ENCODE results near the gene DMWD.

DMWD gene

DNA sequence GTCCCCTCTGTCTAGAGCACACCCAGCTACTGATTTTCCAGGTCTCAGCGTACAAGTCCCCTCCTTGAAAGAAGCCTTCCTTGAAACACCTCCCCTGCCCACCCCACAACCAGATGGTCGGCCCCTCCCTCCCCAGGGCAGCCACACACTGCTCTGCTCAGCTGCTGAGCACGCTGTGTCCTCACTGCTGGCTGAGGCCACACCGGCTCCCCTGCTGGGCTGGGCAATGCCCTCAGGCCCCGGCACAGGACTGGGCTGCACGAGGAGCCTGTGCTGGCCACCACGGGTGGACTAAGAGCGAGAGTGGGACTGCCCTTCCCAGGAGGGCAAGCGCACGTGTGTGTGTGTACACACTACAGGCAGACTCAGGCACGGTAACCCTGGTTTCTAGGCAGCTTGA, 34.3 kb upstream of the DMWD start:
- TF ChIP-seq, protein P1, sequence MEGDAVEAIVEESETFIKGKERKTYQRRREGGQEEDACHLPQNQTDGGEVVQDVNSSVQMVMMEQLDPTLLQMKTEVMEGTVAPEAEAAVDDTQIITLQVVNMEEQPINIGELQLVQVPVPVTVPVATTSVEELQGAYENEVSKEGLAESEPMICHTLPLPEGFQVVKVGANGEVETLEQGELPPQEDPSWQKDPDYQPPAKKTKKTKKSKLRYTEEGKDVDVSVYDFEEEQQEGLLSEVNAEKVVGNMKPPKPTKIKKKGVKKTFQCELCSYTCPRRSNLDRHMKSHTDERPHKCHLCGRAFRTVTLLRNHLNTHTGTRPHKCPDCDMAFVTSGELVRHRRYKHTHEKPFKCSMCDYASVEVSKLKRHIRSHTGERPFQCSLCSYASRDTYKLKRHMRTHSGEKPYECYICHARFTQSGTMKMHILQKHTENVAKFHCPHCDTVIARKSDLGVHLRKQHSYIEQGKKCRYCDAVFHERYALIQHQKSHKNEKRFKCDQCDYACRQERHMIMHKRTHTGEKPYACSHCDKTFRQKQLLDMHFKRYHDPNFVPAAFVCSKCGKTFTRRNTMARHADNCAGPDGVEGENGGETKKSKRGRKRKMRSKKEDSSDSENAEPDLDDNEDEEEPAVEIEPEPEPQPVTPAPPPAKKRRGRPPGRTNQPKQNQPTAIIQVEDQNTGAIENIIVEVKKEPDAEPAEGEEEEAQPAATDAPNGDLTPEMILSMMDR (IDR thresholded peaks at IDR 0.05; ENCODE audit: extremely low read depth, insufficient read depth, missing control alignments) = no peak
- in situ Hi-C loops (cut with MboI; ENCODE audit: low pct_unique_long_range_greater_than_20kb, low sequenced_read_pairs, unreplicated experiment) = no loop called here
- no peak for DNase-seq (ENCODE audit: low spot score)

DNA sequence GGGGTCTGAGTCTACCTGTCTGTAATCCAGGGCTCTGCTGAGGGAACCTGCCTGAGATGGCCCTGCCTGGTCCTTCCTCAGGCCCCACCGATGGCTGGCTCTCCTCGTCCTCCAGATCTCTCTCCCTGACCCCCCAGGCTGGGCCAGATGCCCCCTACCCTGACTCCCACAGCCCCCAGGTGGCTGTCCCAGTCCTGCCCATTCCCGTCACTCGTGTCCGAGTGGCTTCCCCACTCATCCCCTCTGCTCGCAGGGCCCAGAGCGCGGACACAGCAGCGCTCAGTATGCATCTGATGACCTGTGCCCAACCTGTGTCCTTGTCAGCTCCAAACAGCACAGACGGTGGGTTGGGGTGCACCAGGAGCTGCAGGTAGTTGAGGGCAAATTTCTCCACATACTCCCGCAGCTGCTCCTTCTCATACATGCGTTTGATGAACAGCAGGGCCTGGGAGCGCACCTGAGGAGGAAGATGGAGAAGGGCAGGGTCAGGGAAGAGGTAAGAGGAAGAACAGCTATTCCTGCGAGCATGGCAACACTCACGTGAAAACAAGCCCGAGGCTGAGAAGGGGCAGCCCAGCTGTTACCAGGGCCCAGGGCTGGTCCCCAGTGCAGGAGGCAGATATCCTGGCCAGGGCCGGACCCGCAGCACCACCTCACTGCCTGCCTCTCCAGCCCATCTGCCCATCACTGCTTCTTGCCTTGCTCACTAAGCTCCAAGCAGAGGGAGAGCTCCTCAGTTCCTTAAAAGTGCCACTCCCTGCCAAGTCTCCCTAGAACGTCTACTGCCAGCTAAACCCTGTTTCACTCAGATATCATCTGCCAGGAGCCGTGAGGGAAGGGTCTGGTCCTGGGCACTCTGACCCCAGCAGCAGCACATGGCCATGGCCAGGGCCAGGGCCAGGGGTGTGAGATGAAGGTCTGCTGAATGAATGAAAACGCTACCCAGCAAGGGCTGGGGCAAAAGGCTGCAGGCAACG, 33.6 kb upstream of the DMWD start:
- TF ChIP-seq, protein P1 (IDR thresholded peaks at IDR 0.05; ENCODE audit: extremely low read depth, insufficient read depth, missing control alignments) = no peak
- in situ Hi-C loops (cut with MboI; ENCODE audit: low pct_unique_long_range_greater_than_20kb, low sequenced_read_pairs, unreplicated experiment) = no loop called here
- DNase-seq (ENCODE audit: low spot score) = no peak

DNA sequence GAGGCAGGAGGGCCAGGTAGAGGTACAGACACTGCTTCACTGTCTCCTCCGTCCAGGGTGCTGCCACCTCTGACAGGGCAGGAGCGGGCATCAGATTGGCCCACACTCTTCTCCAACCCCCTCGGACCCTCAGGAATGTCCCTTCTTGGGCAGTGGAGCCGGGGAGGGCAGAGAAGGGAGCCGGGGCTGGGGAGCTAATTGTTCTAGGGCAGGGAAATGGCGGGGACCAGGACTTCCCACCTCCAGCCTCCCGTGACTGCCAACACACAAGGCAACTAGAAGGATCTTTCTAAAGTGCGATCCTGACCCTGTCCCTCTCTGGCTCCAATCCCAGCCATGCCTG, 32.6 kb upstream of the DMWD start:
- TF ChIP-seq, protein P1 (IDR thresholded peaks at IDR 0.05; ENCODE audit: extremely low read depth, insufficient read depth, missing control alignments) = no peak
- in situ Hi-C loops (cut with MboI; ENCODE audit: low pct_unique_long_range_greater_than_20kb, low sequenced_read_pairs, unreplicated experiment) = no loop called here
- no peak for DNase-seq (ENCODE audit: low spot score)

DNA sequence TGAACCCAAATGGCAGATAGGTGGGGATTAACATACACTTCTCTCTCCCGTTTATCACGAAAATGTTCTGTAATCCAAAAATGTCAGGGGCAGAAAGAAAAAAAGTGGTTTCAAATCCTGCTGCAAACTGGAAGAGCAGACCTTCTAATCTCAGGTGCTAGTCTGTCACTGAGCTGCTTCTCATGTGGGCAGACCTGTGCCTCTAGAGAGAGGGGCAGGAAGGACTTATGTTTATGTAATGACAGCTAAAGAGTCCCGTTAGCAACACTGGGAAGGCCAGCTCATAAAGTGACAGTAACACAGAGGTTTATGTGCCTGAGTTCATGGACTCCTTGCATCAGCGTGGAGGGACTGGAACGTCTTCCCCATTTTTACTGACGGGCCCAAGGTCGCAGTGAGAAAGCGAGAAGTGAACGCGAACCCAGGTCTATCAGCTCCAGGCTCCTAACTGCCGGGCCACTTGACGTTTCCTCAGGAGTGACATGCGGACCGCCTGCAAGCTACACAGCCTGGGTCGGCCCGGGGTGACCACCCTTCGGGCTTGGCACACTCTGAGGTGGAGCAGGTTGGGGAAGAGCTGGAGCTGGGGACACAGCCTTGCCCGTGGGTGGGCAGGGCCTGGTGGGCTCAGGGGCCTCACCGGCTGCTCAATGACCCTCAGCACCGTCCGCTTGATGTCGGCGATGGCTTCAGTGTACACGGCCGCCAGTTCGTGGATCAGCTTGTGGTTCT, 32.1 kb upstream of the DMWD start:
- DNase-seq (ENCODE audit: low spot score) = no peak
- in situ Hi-C loops (cut with MboI; ENCODE audit: low pct_unique_long_range_greater_than_20kb, low sequenced_read_pairs, unreplicated experiment) = no loop called here
- TF ChIP-seq, protein P1 (IDR thresholded peaks at IDR 0.05; ENCODE audit: extremely low read depth, insufficient read depth, missing control alignments) = no peak

DNA sequence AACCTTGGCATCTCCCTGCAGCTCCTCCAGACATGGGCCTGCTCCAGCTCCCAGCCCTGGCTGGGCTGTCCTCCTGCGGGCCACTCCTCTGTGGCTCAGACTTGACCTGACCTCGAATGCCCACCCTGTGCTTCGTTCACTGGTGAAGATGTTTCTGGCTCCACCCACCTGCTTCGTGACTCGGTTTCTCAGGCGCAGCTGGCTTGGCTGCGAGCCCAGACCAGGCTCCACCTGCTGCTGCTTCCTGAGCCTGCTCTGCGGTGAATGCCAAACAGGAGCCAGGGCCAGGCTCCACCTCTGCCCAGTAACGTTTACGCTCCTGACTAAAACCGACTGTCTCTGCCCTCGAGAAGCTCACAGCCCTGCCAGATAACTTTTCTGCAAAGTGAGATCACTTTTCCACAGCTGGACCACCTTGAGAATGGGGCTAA, 31.4 kb upstream of the DMWD start:
- DNase-seq (ENCODE audit: low spot score) = no peak
- in situ Hi-C loops (cut with MboI; ENCODE audit: low pct_unique_long_range_greater_than_20kb, low sequenced_read_pairs, unreplicated experiment) = no loop called here
- TF ChIP-seq, protein P1 (IDR thresholded peaks at IDR 0.05; ENCODE audit: extremely low read depth, insufficient read depth, missing control alignments) = no peak

DNA sequence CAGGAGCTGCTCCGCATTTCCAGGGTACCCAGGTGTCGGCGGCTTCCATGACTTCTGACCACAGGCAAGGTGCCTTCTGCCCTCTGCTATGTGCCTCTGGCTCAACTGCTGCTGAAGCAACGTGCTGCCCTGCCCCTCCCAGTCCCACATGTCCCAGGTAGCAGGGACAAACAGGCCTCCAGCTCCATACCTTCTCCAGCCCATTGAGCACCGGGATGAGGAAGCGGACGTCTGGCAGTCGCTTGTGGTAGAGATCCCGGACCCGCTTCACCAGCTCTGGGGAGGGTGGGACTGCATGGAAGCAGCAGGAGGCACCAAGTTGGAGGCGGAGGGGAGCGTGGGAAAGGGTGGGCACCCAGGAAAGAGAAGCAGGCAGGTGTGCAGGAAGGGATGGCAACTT, 30.5 kb upstream of the DMWD start:
- TF ChIP-seq, protein P1 (IDR thresholded peaks at IDR 0.05; ENCODE audit: extremely low read depth, insufficient read depth, missing control alignments) = no peak
- in situ Hi-C loops (cut with MboI; ENCODE audit: low pct_unique_long_range_greater_than_20kb, low sequenced_read_pairs, unreplicated experiment) = no loop called here
- no peak for DNase-seq (ENCODE audit: low spot score)
